GM21381 (cell line): ENCODE results near the gene GNAZ.

Source experiments
- ATAC-seq: cut with Tn5 transposase; IDR thresholded peaks from one replicate; pipeline ENCODE4 v1.9.1; 2021; ENCODE audit warnings: mild to moderate bottlenecking, moderate library complexity; ENCODE audit not compliant: unreplicated experiment

Gene GNAZ

DNA sequence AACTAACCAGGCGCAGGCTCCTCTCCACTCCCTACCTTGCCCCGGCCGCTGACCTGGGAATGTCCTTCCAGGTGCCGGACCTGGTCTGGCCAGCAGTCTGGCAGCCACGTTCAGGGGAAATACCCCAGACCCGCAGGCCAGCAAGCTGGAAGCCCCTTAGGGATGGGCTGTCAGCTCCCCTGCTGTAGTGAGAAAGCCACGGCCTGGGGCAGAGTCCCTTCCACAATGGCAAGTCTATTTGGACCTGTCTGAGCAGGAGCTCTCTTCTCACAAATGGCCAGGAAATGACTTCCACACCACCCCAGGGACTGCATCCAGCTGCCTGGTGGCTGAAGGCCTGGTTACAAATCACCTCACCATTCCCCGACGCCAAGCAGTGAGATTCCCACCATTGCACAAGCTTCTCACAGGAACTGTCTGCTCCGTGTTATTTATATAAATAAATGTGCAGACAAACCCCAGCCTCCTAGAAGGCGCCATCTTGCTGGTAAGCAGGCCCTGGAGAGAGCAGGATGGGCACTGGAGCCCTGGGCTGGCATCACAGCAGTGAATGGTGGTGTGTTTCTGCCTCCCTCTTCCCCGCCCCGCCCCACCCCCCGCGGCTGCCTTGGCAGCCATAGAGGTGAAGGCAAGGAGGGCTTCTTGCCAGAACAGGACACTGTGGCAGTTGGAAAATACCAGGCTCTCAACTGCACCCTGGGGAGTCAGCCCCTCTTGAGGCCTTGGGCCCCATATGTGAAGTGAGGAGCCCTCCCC lies 47.8 kb downstream of the GNAZ start:
- no peak for ATAC-seq

DNA sequence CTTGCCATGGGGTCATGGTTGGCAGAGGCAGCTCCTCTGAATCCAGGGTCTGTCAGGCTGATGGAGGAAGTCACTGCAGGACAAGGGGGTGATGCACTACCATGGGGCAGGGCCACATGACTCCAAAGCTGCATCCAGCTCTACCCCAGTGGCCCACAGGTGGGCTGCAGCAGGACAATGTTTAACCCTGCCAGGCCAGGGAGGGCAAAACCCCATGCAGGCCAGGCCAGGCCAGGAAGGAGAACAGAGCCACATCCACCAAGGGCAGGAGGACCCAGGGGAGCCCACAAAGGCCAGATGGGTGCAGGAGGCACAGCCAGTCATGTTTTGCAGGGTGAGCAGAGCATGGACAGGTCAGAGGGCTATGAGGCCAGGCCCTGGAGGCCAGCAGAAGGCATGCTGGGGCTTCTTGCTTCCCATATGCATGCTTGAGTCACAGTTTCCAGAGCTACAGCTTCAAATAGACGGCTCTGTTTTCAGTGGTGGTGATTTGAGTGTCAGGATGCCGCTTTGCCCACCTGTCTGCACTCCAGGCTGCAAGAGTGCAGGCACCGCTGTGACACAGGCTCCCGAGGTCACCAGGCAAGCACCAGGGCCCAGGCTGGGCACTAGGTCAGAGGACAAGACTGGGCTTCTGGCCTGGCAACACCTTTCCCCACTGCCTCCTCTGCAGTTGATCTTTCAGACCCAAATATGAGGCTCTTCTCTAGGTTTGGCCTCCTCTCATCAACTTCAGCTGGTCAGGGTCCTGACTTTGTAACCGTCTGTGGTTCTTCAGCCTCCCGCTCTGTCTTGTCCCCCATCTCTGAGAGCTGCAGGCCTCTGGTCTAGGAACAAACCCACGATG lies 48.6 kb downstream of the GNAZ start:
- no peak for ATAC-seq

DNA sequence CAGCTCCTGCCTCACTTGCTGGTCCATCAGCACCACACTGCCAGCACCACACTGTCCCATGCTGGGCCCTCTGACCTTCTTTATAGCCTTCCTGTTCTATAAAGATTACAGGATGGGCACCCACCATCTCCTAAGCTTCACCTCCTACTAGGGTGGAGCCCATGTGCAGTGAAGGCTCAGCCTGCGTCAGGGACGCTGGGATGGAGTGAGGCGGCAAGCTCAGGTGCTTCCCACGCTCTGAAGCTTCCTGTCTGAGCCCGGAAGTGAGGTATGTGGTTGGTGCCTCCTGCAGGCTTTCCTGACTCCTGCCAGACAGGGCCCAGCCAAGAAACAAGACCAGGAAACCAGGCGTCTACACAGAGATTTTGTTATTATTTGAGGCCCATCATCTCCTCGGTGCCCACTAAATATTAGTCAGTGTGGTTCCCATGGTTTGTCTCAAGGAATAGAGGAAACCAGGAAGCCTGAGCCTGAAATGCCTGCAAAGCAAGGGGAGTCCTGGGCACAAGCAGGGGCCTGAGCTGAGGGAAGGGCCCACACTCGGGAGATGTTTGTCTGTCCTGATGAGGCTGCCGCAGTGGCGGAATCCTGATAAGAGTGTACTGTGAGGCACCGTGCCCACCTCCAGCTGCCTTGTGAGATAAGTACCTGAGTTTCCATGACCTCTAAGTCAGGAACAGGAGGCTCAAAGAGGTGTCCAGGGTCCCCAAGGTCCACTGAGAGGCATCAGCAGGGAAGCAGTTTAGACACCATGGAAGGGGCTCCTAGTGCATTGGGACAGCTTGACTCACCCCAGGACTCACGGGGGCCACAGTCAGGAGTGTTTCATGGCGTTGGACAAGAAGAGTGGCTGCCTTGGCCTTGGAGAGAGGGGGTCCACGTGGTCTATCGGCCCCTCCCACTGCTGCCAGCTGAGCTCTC lies 49.4 kb downstream of the GNAZ start:
- no peak for ATAC-seq

DNA sequence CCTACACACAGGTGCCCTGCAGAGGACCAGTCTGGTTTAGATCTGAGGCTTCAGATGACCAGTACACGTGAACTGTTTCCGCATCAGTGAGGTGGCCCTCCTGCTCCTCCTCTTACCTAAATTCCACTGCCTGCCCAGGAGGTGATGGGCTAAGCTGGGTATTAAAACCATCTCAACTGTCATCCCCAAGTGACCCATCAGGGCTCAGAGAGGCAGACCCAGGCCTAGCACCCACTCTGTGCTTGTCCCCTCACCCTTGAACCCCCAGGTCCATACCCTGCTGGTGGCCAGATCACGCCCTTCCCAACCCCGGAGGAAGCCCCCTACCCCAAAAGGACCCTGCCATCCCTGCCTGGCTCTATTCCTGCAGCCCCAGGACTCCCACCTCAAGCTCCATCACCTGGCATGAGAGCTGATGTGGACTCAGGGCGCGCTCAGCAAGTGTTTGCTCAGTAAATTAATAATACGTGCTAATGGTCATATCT lies 50.1 kb downstream of the GNAZ start:
- no peak for ATAC-seq

DNA sequence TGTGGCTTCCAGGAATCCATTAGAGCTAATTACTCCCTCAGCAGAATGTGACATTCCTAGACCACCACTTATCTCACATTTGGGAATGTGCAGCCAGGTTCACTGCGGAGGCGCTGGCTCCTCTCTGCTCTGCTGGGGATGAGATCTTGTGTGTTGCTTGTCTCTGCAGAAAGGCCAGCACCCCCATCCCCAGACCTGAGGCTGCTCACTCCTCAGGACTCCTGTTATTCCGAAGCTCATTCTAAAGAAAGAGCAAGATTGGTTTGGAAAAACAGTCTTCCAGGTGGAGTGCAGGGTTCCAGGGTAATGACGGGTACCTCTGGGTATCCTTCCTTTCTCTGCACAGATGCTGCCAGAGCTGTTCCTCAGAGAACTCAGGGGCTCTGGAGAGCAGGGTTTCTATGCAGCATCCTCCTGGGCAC lies 50.7 kb downstream of the GNAZ start:
- no peak for ATAC-seq

DNA sequence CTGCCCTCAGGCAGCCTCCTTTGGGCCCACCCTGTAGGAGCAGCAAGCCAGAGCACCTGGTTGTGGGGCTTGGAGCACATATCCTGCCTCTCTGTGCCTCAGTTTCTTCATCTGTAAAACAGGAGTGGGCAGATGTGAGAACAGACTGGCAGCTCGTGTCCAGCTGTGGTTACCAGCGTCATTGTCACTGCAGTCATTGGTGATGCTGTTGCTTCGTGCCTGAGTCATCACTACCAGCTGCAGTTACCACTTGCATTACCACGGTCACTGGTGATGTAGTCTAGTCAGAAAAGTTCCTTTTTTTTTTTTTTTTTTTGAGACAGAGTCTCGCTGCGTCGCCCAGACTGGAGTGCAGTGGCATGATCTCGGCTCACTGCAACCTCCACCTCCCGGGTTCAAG lies 51.1 kb downstream of the GNAZ start:
- no peak for ATAC-seq

DNA sequence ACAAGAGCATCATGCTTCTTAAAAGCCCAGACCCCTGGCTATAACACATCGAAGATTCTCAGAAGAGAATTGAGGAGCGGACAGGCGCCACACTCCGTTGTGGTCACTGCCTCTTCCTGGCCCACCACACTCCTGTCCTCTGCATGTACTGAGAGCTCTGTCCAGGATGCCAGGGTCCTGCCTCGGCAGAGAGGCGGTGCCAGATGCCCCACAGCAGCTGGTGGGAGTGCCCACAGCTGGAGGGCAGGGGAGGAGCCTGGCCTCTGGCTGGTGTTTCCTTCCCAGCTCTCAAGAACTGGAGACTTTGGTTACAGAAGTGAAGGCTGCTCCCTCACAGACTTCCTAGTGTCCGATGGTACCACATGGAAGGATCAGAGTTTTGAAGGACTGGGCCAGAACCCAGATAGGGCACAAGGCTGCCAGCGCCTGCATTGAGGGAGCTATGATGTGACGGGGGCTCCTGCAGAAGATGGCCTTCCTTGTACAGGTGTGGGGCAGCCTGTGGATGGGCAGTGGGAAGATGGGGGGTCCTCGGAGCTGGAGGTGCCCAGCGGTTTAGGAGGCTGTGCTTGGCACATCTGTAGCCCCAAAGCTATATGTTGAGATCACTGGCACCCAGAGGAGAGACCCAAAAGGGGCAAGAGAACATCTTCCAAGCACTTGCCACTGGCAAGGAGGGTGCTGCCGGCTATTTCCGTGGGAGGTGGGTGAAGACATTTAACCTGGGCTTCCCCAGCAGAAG lies 52.1 kb downstream of the GNAZ start:
- no peak for ATAC-seq

DNA sequence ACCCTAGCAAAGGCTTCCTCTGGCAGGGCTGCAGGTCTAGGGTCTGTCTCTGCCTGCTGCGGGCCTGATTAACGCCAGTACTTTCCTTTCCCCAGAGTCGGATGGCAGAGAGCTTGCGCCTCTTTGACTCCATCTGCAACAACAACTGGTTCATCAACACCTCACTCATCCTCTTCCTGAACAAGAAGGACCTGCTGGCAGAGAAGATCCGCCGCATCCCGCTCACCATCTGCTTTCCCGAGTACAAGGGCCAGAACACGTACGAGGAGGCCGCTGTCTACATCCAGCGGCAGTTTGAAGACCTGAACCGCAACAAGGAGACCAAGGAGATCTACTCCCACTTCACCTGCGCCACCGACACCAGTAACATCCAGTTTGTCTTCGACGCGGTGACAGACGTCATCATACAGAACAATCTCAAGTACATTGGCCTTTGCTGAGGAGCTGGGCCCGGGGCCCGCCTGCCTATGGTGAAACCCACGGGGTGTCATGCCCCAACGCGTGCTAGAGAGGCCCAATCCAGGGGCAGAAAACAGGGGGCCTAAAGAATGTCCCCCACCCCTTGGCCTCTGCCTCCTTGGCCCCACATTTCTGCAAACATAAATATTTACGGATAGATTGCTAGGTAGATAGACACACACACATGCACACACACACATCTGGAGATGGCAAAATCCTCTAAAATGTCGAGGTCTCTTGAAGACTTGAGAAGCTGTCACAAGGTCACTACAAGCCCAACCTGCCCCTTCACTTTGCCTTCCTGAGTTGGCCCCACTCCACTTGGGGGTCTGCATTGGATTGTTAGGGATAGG lies 52.9 kb downstream of the GNAZ start:
- ATAC-seq, result no peak

DNA sequence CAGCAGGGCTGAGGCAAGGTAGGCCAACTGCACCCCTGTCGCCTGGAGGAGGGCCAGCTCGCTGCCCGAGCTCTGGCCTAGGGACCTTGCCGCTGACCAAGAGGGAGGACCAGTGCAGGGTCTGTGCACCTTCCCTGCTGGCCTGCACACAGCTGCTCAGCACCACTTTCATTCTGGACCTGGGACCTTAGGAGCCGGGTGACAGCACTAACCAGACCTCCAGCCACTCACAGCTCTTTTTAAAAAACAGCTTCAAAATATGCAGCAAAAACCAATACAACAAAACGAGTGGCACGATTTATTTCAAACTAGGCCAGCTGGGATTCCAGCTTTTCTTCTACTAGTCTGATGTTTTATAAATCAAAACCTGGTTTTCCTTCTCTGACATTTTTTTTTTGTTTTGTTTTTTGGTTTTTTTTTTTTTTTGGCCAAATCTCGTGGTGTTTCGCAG lies 53.5 kb downstream of the GNAZ start:
- no peak for ATAC-seq

DNA sequence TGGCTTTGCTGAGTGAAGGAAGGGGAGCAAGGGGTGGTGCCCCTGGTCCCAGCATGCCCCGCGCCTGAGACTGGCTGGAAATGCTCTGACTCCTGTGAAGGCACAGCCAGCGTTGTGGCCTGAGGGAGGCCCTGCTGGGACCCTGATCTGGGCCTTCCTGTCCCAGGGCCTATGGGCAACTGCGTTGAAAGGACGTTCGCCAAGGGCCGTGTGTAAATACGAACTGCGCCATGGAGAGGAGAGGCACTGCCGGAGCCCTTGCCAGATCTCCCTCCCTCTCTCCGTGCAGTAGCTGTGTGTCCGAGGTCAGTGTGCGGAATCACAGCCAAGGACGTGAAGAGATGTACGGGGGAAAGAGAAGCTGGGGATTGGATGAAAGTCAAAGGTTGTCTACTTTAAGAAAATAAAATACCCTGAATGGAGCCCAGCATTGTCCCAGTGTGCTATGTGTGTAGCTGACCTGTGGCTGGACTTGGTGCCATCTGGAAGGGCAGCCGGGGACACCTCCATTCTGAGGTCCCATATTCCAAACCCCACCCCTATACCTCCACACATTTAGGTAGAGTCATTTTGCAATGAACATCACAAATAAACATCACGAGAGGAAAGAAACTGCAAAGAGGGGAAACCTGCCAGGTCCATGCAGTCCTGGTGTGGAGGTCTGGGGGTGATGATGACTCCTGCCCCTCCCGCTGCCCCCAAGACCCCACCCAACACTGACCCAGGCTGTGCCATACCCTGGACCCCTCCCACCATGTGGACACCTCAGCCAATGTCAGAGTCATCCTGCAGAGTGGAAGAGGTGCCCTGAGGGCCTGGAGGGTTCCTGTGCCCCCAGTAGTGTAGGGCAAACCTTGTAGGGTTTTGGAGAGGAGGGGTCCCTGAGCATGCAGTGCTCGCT lies 54.5 kb downstream of the GNAZ start:
- ATAC-seq, result no peak

DNA sequence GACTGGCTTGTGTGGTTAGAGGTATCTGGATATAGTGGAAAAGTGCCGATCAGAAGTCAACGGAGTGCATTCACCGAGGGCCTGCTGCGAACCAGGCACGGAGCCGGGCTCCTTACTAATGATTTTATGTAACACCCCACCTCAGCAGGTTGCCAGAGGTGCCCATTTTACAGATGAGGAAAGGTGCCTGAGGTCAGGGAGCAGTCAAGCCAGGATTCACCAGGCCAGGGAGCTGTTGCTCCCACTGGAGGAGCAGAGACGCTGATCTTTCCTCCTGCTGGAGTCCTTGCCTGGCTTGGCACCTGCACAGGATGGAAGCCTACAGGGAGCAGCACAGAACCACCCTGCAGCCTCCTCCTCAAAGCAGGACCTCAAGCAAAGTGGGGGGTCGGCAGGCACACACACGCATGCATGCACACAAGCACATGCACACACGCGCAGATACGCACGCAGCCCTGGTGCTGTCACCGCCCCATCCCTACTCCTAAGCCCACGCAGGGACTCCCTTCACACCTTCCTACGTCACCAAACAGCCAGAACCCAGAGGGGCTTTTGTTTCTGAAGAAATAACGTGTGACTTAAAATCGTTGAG lies 55.3 kb downstream of the GNAZ start:
- ATAC-seq, result no peak

DNA sequence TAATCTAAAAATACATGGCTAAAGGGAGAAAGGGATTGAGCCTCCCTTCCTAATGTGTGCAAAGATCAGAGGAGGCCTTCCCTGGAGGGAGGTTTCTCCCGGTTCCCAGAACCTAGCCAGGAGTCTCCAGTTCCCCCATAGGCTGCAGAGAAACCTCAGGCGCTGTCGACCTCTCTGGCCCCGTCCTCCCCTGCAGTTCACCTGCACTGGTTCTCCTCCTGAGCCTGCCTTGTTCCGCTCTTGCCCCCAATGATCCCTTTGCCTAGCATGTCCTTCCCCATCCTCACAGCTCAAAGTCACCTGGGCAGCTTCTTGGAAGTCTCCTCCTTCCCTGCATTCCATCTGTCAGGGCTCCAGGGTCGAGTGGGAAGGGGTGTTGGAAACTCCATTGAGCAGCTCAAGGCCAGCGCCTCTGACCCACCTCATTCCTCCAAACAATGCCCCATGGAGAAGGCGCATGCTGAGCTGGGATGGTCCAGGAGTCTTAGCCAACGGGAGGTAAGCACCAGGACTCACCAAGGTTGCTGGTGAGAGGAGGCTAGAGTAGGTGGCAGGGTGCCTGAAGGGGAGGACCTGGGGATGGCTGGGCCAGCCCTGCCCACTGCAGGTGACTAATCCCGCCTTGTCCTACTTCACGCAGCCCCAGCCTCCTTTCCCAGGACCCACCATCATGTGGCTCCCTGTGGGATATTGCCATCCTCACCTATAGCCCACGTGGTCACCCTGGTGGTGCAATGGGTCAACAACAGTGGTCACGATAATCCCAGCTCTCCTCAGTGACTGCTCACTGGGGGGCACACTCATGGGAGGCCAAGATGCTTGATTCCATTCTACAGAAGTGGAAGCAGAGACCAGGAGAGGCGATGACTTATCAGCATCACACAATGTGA lies 56.1 kb downstream of the GNAZ start:
- no peak for ATAC-seq

DNA sequence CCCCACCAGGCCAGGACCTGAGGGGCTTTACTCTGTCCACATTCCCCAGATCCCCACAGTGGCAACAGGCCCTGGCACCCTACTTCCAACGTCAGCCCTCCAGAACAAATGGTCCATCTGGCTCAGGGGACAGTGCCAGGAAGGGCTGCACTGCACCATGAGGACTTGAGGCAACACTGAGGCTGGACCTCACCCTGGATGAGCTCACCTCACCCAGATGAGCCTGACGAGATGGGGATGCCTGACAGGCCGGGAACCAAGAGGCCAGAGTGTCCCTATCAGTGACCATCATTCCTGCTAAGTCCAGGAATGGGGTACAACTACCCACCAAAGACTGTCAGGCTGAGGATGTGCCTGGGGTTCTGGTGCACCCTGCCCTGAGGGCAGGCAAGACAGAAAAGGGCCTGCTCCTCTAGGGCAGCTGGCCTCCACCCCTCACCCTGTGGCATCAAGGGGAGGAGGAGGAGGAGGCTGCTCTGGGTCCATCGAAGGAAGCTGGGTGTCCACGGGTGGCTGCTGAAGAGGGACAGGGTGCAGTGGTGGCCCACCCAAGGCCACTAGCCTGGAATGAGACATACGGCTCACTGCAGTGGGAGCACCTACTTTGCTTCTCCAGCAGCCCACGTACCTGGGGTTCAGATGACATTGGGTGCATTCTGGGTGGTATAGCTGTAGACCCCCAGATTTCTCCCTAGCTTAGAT lies 56.9 kb downstream of the GNAZ start:
- no peak for ATAC-seq

DNA sequence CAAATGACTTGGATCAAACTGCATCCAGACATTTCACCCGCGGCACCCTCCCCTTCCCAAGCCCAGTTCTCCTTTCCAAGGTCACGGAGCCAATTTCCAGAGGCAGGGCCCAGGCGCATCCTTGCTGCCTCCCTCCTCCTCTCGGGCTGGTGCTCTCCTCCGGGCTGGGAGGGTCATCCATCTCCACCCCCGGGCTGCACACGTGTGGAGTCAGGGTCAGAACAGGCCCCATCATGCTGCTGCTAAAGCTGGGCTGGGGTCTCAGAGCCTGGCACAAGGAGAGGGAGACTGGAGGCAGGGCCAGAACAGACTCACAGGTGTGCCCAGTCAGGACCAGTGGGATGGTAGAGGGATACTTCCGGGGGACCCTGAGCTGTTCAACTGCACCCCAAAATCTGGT lies 57.5 kb downstream of the GNAZ start:
- no peak for ATAC-seq

DNA sequence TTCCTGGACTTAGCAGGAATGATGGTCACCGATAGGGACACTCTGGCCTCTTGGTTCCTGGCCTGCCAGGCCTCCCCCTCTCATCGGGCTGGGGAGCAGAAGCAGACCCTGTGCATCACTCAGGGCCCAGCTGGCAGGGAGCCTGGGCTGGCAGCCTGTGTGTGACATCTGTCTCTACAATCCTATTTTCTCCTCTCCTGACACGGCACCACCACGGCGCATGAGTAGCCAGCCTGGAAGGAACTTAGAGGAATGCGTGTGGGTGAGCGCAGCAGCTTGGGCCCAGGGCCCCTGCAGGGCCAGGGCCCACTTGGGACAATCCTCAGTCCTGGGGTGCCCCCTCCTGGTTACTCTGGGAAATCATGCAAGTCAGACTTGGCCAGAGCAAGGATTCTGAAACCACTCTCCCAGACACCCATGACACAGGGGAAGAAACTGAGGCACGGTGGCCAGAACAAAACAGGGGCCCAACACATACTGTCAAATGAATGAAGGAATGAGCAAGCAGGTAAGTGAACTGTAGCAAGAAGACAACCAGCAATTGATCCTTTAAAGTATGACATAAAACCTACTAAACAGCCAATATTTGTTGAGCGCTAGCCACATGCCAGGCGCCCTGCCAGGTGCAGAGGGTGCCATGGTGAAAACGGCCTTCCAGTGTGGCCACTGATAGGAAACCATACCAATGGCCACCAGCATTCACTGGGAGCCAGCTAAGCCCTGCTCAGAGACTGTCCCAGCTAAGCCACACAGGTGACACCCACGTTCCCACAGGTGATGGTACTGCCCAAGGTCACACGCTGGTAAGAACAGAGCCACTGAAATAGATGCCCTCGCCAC lies 58.2 kb downstream of the GNAZ start:
- ATAC-seq, result no peak

DNA sequence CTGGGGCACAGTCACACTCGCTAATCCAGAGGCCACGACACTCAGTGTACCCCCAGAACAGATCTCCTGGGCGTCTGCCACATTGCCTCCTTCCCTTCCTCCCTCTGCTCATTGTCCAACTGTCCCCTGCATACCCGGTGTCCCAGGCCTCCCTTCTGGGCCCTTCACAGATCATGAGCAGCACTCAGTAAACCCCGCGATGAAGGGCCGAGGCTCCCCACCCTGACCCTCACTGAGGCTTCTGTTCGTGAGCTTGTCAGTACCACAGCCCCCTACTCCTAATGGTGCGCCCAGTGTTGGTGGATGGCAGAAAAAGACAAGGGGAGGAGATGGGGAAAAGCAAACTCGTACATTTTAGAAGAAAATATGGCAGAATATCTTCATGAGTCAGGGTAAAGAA lies 58.8 kb downstream of the GNAZ start:
- ATAC-seq, result no peak
